HG03432 (cell line): ENCODE measurements around the gene ERI2.
"Not testable (repeated sequence)": the region's sequence is repeated elsewhere in the genome, so short reads cannot be mapped to it uniquely, and the experiment has no call there.

Experiments
- ATAC-seq: cut with Tn5 transposase; IDR thresholded peaks from one replicate; pipeline ENCODE4 v1.9.1; 2021; ENCODE audit warnings: mild to moderate bottlenecking, moderate library complexity; ENCODE audit not compliant: unreplicated experiment

ERI2 gene

DNA sequence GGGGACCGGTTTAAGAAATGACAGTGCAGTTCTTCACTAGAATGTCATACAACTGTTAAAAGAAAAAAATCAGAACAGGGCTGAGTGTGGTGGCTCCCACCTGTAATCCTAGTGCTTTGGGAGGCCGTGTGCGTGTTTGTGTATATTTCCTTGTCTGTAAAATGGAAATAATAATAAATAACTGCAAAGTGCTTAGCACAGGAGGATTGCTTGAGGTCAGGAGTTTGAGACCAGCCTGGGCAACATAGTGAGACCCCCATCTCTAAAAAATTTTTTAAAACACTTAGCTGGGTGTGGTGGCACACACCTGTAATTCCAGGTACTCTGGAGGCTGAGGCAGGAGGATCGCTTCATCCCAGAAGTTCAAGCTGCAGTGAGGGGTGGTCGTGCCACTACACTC lies 40.0 kb downstream of the ERI2 start:
- ATAC-seq = no peak

DNA sequence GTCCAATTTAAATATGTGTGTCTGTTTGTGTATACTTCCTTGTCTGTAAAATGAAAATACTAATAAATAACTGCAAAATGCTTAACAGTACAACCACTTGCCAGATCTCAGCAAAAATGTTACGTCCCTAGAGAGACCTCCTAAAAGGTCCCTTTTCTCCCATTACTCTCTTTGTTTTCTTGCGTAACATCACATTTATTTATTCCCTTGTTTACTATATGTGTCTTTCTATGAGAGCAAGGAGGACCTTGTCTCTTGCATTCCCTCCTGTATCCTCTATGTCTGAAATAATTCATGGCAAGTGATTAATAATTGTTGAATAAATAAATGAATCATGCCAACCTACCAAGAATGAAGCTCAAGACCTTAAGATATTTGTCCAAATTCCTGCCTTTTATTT lies 40.5 kb downstream of the ERI2 start:
- no peak for ATAC-seq

DNA sequence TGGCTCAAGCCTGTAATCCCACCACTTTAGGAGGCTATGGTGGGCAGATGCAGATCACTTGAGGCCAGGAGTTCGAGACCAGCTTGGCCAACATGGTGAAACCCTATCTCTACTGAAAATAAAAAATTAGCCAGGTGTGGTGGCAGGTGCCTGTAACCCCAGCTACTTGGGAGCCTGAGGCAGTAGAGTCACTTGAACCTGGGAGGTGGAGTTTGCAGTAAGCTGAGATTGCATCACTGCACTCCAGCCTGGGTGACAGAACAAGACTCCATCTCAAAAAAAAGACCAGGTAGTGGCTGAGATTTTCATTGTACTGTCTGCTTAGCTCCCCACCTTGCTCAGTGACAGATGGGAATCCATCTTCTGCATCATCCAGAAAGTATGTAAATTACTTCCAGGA lies 41.8 kb downstream of the ERI2 start:
- not testable (repeated sequence) for ATAC-seq

DNA sequence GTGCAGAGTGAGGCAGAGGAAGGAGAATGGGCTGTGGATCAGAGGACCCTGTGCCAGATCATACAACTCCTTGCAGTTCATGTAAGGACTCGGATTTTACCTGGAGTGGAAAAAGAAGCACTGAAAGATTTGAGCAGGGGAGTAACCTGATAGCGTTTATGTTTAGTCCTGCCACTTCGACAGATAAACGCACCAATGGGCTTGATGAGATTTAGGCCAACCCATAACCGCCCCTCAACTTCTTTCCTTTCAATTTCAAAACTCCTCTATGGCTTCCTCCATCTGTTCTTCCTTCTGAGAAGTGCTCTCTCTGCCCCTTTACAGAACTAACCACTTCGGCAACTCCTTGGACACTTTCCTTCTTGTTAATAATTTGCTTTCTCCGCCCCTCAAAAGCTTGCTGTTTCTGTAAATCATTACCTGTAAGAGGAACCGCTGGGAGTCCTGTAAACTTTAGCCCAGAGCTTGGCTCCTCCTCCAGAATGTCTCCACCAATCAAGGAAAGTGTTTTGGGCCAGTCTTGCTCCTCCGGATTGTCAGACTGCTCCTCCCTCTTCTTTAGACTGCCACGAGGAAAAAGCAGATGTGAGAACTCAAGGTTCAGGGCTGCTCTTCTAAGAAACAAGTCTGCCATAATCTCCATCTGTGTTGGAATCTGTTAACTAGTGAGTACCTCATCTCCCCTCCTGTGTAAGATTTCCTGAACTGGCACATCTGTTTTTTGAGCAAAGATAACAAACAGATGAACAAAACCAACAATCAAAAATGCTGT lies 42.6 kb downstream of the ERI2 start, which contains the start of gene ACSM3:
Gene ACSM3 (plus strand): TSS at position 554 of the 772 bp plus-strand sequence. CDS start 6,021 bp downstream, outside the sequence.
- peak; percentile 98 for ATAC-seq

DNA sequence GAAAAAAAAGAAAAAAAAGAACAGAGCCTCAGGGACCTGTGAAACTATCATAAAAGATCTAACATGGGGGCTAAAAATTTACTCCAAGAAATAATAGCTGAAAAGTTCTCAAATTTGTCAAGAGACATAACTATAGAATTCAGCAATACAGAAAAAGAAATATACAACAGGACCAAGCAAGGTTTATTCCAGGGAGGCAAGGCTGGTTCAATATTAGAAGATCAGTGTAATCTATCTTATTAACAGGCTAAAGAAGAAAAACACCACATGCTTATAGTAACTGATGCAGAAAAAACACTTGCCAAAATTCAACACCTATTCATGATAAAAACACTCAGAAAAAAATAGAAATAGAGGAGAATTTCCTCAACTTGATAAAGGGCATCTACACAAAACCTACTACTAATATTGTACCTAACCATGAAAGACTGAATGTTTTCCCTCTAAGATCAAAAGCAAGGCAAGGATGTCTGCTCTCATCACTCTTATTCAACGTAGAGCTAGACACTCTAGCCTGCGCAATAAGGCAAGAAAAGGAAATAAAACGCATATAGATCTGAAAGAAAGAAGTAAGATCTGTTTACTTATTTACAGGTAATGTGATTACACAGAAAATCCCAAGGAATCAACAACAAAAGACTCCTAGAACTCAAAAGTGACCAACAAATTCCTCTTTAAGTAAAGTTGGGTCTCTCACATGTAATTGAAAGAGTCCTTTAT lies 43.7 kb downstream of the ERI2 start:
- ATAC-seq = no peak

DNA sequence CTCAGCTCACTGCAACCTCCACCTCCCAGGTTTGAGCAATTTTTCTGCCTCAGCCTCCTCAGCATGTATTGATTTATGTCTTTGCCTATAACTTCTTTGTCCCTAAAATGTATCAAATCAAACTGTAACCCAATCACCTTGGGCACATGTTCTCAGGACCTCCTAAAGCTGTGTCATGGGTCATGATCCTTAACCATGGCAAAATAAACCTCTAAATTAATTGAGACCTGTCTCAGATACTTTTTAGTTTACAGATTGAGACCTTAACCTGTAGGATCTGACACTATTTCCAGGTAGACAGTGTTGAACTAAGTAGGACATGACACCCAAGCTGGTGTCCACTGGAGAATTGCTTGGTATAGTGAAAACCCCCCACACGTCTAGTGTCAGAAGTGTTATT lies 45.1 kb downstream of the ERI2 start:
- no peak for ATAC-seq

DNA sequence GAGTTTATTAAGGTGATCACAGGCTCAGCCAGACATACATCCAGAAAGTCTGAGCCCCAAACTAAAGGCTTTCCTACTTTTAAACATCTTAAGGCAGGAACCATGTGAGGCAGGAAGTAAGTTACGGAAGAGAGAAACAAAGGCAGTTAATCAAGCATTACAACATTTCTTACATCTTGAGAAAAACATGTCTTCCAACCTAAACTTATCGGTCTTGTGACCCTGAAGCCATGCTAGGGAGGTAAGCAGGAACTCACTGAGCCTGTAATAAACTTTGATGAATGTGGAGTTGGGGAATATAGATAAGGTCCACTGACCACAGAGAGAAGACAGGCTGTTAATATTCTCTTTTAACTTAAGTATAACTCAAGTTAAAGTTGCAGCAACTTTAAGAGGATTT lies 45.9 kb downstream of the ERI2 start:
- ATAC-seq = no peak

DNA sequence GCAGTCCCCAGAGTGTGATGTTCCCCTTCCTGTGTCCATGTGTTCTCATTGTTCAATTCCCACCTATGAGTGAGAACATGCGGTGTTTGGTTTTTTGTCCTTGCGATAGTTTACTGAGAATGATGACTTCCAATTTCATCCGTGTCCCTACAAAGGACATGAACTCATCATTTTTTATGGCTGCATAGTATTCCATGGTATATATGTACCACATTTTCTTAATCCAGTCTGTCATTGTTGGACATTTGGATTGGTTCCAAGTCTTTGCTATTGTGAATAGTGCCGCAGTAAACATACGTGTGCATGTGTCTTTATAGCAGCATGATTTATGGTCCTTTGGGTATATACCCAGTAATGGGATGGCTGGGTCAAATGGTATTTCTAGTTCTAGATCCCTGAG lies 50.5 kb downstream of the ERI2 start:
- not testable (repeated sequence) for ATAC-seq

DNA sequence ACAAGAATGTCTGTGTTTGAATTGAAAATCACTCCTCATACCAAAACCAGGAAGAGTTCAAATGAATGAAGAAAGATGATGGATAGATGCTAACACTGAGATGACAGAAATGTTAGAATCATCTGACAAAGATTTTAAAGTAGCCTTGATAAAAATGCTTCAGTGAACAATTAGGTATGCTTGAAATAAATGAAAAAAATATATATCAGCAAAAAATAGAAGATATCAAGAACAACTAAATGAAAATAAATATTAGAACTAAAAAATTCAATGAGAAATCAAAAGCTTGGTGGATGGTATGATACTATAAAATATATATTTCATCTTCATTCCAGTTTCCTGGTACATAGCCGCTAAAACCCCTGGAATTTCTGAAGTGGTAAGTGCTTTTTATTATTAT lies 51.0 kb downstream of the ERI2 start:
- ATAC-seq = no peak

DNA sequence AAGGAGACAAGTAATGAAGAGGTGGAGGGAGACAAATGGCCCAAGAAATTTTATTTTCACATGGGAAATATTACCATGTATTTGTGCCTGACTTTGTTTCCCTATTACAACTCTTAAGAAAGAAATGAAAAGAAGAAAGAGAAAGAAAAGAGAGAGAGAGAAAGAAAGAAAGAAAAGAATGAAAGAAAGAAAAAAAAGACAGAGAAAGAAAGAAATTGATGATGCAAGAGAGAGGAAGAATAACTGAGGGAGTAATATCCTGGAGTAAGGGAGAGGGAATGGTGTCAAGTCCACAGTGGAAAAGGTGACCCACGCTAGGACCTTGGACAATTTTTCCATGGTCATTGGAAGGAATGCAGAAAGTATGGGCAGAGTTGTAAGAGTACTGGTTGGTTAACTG lies 52.5 kb downstream of the ERI2 start:
- no peak for ATAC-seq

DNA sequence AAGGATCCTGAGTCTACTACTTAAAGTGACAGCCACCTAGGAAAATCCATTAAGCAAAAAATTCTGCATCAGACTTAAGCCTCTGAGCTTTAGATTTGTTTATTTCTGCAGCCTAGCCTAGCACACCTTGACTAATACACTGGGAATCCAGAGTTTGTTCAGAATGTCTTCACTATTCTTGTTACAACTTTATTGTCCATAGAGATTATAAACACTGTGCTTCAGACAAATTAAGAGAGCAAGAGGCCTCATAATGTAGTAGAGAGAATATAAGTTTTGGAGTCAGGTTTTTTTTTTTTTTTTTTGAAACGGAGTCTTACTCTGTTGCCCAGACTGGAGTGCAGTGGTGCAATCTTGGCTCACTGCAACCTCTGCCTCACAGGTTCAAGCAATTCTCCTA lies 55.7 kb downstream of the ERI2 start:
- ATAC-seq = no peak

DNA sequence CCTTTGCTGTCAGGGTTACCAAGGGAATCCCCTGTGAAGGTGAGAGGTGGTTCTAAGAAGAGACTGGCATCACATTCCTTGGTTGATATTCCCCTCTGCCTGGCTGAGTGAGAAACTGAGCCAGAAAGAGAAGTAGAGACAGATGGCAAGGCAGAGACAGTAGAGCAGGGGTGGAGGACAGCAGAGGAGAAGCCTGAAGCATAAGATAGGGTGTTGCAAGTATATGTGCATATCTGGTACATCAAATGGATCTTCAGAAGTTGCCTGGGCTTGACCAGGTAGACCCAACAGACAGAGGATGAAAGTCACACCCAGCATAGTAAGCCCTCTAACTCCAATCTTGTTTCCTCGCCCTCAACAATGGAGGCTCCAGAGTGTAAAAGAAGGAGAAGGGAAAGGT lies 56.8 kb downstream of the ERI2 start:
- no peak for ATAC-seq

DNA sequence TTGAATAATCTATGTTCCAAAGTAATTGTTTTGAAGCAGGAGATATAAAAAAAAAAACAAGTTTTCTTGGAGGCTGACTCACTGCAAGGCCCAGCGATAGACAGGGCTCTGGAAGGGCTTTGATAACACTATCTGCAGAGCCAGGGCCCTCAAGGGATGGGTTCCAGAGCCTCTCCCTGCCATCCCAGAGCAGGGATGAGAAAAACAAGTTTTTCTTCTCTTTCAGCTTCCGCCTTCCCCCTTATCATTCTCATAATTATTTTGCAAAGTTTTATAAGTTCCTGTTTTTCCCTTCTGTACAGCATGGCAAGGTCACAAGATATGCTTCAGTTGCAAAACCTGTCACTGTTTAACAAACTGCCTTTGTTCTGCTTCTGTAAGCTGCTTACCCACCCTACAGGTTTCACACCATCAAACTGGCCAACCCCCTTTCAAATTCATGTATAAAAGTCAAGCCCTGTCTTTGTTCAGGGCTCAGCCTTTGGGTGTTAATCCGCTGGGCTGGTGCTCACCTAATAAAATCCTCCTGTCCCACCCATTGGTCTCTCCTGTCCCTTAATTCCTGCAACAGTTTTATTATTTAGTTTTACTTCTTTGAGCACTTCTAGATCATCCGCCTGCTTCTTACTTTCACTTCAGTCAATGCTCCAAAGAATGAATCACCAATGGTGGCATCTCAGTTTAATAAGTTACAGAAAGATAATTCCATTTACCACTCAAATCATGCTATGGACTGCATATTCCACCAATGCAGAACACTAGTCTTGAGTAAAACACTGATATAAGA lies 59.0 kb downstream of the ERI2 start:
- ATAC-seq = no peak

DNA sequence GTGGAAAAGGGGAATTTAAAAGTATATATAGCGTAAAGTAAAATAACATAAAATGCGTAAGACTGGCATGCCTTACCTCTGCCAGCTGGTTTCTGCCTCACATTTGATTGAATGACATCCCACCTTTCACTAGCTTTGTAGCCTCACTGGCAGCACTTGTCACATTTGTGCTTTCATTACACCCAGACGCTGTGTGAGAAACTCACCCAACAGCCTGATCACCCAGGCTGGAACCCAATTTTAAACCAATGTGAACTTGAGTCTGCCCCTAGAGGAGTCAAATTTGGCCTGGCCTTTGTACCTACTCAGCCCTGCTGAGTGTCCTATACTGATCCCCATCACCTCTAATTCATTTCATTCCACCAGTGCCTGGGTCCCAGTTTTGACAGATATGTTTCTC lies 59.8 kb downstream of the ERI2 start:
- ATAC-seq = no peak
